Suprapubic skin (tissue), 3 donors: Measurements from ENCODE around the gene SSNA1.

Experiments used
- CTCF ChIP-seq, 2 donors: fragments of 200-600 bp in 1 of 2; fragments of 450-650 bp in 1 of 2; sonication (generic) in 1 of 2; IDR thresholded peaks; one replicate each; pipeline ENCODE4 v1.5.1; 2016 to 2019; ENCODE audit warnings: antibody characterized with exemption in 2 of 2, mild to moderate bottlenecking in 1 of 2, moderate library complexity in 1 of 2
- POLR2A ChIP-seq, 2 donors: fragments of 450-650 bp; IDR thresholded peaks; one replicate each; pipeline ENCODE4 v1.6.1; 2017; ENCODE audit warnings: antibody characterized with exemption in 2 of 2, mild to moderate bottlenecking in 2 of 2, moderate library complexity in 2 of 2

GRCh38 chr9:137174722-137175293 lies 13.7 kb upstream of the SSNA1 start:
- TF ChIP-seq CTCF (IDR thresholded peaks at IDR 0.05) (no peak), POLR2A (IDR thresholded peaks at IDR 0.05) (no peak)
